GM19351 (cell line): ENCODE measurements around the gene DPEP1.
A peak's percentile ranks its signal among the peaks of the same experiment; 100 is the strongest.

Experiments
- ATAC-seq: cut with Tn5 transposase; IDR thresholded peaks from one replicate; pipeline ENCODE4 v1.9.1; 2021; ENCODE audit warnings: mild to moderate bottlenecking, moderate library complexity; ENCODE audit not compliant: unreplicated experiment

DPEP1 gene

GRCh38 chr16:89678258-89678657, 64.8 kb downstream of the DPEP1 start:
- ATAC-seq = no peak

GRCh38 chr16:89685916-89686315, 72.5 kb downstream of the DPEP1 start:
- no peak for ATAC-seq

- ATAC-seq = peak; percentile 81
Observed at GRCh38 chr16:89686520-89687091, 73.2 kb downstream of the DPEP1 start, which contains the start of gene CDK10. TSS of gene CDK10 (plus strand) at chr16:89686689. CDS start at chr16:89686711, 22 bp downstream.

- peak; percentile 29 for ATAC-seq
Observed at GRCh38 chr16:89687092-89687940, 73.9 kb downstream of the DPEP1 start.
